GM12872 (cell line): Measurements from ENCODE around the gene USPL1.

ENCODE experiments used
- CTCF ChIP-seq: IDR thresholded peaks from 3 replicates; pipeline ENCODE4 v1.5.1; 2011; ENCODE audit warnings: low read depth, mild to moderate bottlenecking, low read length, moderate library complexity; ENCODE audit not compliant: insufficient read depth

USPL1 gene

GRCh38 chr13:30647824-30648521 is 30.3 kb downstream of the USPL1 start:
- TF ChIP-seq CTCF, result no peak

- TF ChIP-seq CTCF, result no peak
Measured at GRCh38 chr13:30648522-30649012, 30.8 kb downstream of the USPL1 start.

GRCh38 chr13:30652746-30653386 is 35.1 kb downstream of the USPL1 start:
- TF ChIP-seq CTCF, result no peak

GRCh38 chr13:30654430-30654829 is 36.7 kb downstream of the USPL1 start:
- no peak for TF ChIP-seq CTCF

GRCh38 chr13:30656178-30656577 is 38.5 kb downstream of the USPL1 start:
- no peak for TF ChIP-seq CTCF

- no peak for TF ChIP-seq CTCF
Measured at GRCh38 chr13:30659980-30660379, 42.3 kb downstream of the USPL1 start.

- no peak for TF ChIP-seq CTCF
Measured at GRCh38 chr13:30660796-30661195, 43.1 kb downstream of the USPL1 start.
